ENCODE results near the gene PACS1. TPM values are rescaled to one million over a fixed set of nuclear protein-coding genes. Genes with fewer than 3 reads are reported as not detected.
"Not testable (repeated sequence)": the region's sequence is repeated elsewhere in the genome, so short reads cannot be mapped to it uniquely, and the experiment has no call there.

The PACS1 gene
- total RNA-seq, 1 donor from 2014 or later: 13.6 TPM

DNA sequence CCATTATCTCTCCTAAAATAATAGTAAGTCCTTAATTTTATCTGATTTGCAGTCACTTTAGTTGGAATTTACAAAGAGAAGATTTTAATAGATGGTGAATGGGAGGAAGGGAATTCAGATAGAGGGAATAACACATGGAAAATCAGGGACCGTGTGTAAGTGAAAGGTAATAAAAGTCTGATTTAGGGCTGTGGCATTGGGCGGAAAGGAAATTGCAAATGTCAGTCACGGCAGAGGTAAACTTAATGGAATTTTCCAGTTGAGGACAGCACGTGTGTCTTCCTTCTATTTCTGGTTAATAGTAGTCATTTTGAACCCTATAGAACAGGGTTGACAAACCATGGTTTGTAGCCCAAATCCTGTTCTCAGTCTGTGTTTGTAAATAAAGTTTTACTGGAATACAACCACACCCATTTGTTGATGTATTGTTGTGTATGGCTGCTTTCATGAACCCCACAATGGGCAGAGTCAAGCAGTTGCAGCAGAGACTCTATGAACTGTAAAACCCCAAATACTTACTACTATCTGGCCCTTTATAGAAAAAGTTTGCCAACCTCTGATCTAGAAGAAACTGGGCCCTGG is 34.1 kb downstream of the PACS1 start:
- Histone ChIP-seq H3K9me3 (ENCODE audit: control insufficient read depth in 3 of 3, low read length in 3 of 3) (no peaks in the 10 kb centered on the region), H3K27ac (ENCODE audit: low read depth, low read length) (no peak overlapping the region), H3K4me1 (ENCODE audit: control insufficient read depth in 3 of 3, insufficient read depth in 3 of 3, low read length in 3 of 3) (peaks cover 0 to 5% (median 3%) of the 10 kb centered on the region in 3 donors), H3K9ac (ENCODE audit: low read depth in 1 of 3, low read length in 3 of 3) (no peak overlapping the region), H3K36me3 (ENCODE audit: control insufficient read depth in 3 of 3, insufficient read depth in 3 of 3, low read length in 3 of 3) (no peaks in the 10 kb centered on the region), H3K4me3 (ENCODE audit: low read length in 3 of 3) (no peak overlapping the region), H3K27me3 (ENCODE audit: control insufficient read depth in 3 of 3, insufficient read depth in 3 of 3, low read length in 3 of 3) (no peaks in the 10 kb centered on the region)

- Histone ChIP-seq H3K27ac (ENCODE audit: low read depth, low read length) (no peak overlapping the region), H3K4me1 (ENCODE audit: control insufficient read depth in 3 of 3, insufficient read depth in 3 of 3, low read length in 3 of 3) (peaks cover 0 to 3% (median 2%) of the 10 kb centered on the region in 3 donors), H3K36me3 (ENCODE audit: control insufficient read depth in 3 of 3, insufficient read depth in 3 of 3, low read length in 3 of 3) (no peaks in the 10 kb centered on the region), H3K9me3 (ENCODE audit: control insufficient read depth in 3 of 3, low read length in 3 of 3) (no peaks in the 10 kb centered on the region), H3K4me3 (ENCODE audit: low read length in 3 of 3) (no peak overlapping the region), H3K9ac (ENCODE audit: low read depth in 1 of 3, low read length in 3 of 3) (no peak overlapping the region), H3K27me3 (ENCODE audit: control insufficient read depth in 3 of 3, insufficient read depth in 3 of 3, low read length in 3 of 3) (no peaks in the 10 kb centered on the region)
Measured at GRCh38 chr11:66106786-66107599, 36.9 kb downstream of the PACS1 start.

GRCh38 chr11:66107600-66108510 is 37.8 kb downstream of the PACS1 start:
- Histone ChIP-seq H3K27me3 (ENCODE audit: control insufficient read depth in 3 of 3, insufficient read depth in 3 of 3, low read length in 3 of 3) (no peaks in the 10 kb centered on the region), H3K4me1 (ENCODE audit: control insufficient read depth in 3 of 3, insufficient read depth in 3 of 3, low read length in 3 of 3) (peaks cover 0 to 11% (median 3%) of the 10 kb centered on the region in 3 donors), H3K9me3 (ENCODE audit: control insufficient read depth in 3 of 3, low read length in 3 of 3) (no peaks in the 10 kb centered on the region), H3K9ac (ENCODE audit: low read depth in 1 of 3, low read length in 3 of 3) (no peak overlapping the region), H3K27ac (ENCODE audit: low read depth, low read length) (no peak overlapping the region), H3K36me3 (ENCODE audit: control insufficient read depth in 3 of 3, insufficient read depth in 3 of 3, low read length in 3 of 3) (no peaks in the 10 kb centered on the region), H3K4me3 (ENCODE audit: low read length in 3 of 3) (no peak overlapping the region)

DNA sequence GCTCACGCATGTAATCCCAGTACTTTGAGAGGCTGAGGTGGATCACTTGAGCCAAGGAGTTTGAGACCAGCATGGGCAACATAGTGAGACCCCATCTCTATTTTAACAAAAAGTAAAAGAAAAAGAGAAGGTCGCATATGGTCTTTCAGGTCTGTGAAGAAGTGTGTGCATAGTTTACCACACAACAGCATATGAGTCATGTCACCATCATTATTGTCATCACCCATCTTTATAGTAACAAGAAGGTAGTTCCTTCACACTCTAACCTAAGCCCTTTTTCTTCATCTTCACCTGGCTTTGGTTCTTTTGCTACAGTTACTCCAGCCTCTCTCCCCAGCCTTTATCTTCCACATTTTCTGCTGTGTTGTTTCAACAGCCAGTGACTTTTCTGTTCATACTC is 39.2 kb downstream of the PACS1 start:
- Histone ChIP-seq H3K9me3 (ENCODE audit: control insufficient read depth in 3 of 3, low read length in 3 of 3) (no peaks in the 10 kb centered on the region), H3K4me1 (ENCODE audit: control insufficient read depth in 3 of 3, insufficient read depth in 3 of 3, low read length in 3 of 3) (peaks cover 0 to 13% (median 3%) of the 10 kb centered on the region in 3 donors), H3K36me3 (ENCODE audit: control insufficient read depth in 3 of 3, insufficient read depth in 3 of 3, low read length in 3 of 3) (no peaks in the 10 kb centered on the region), H3K27me3 (ENCODE audit: control insufficient read depth in 3 of 3, insufficient read depth in 3 of 3, low read length in 3 of 3) (no peaks in the 10 kb centered on the region), H3K9ac (ENCODE audit: low read depth in 1 of 3, low read length in 3 of 3) (no peak overlapping the region), H3K4me3 (ENCODE audit: low read length in 3 of 3) (no peak overlapping the region), H3K27ac (ENCODE audit: low read depth, low read length) (no peak overlapping the region)

GRCh38 chr11:66111158-66111557 is 41.1 kb downstream of the PACS1 start:
- Histone ChIP-seq H3K9ac (ENCODE audit: low read depth in 1 of 3, low read length in 3 of 3) (no peak overlapping the region), H3K9me3 (ENCODE audit: control insufficient read depth in 3 of 3, low read length in 3 of 3) (no peaks in the 10 kb centered on the region), H3K4me3 (ENCODE audit: low read length in 3 of 3) (no peak overlapping the region), H3K36me3 (ENCODE audit: control insufficient read depth in 3 of 3, insufficient read depth in 3 of 3, low read length in 3 of 3) (no peaks in the 10 kb centered on the region), H3K27me3 (ENCODE audit: control insufficient read depth in 3 of 3, insufficient read depth in 3 of 3, low read length in 3 of 3) (no peaks in the 10 kb centered on the region), H3K4me1 (ENCODE audit: control insufficient read depth in 3 of 3, insufficient read depth in 3 of 3, low read length in 3 of 3) (peaks cover 2 to 13% (median 3%) of the 10 kb centered on the region in 3 donors), H3K27ac (ENCODE audit: low read depth, low read length) (no peak overlapping the region)

- peaks cover 2 to 13% (median 3%) of the 10 kb centered on the region in 3 donors for H3K4me1 ChIP-seq (ENCODE audit: control insufficient read depth in 3 of 3, insufficient read depth in 3 of 3, low read length in 3 of 3)
- no peaks in the 10 kb centered on the region for H3K36me3 ChIP-seq (ENCODE audit: control insufficient read depth in 3 of 3, insufficient read depth in 3 of 3, low read length in 3 of 3)
- H3K9ac ChIP-seq (ENCODE audit: low read depth in 1 of 3, low read length in 3 of 3): no peak overlapping the region
- no peaks in the 10 kb centered on the region for H3K27me3 ChIP-seq (ENCODE audit: control insufficient read depth in 3 of 3, insufficient read depth in 3 of 3, low read length in 3 of 3)
- H3K27ac ChIP-seq (ENCODE audit: low read depth, low read length): no peak overlapping the region
- H3K9me3 ChIP-seq (ENCODE audit: control insufficient read depth in 3 of 3, low read length in 3 of 3): no peaks in the 10 kb centered on the region
- no peak overlapping the region for H3K4me3 ChIP-seq (ENCODE audit: low read length in 3 of 3)
Measured at GRCh38 chr11:66112041-66112491, 42.0 kb downstream of the PACS1 start.

DNA sequence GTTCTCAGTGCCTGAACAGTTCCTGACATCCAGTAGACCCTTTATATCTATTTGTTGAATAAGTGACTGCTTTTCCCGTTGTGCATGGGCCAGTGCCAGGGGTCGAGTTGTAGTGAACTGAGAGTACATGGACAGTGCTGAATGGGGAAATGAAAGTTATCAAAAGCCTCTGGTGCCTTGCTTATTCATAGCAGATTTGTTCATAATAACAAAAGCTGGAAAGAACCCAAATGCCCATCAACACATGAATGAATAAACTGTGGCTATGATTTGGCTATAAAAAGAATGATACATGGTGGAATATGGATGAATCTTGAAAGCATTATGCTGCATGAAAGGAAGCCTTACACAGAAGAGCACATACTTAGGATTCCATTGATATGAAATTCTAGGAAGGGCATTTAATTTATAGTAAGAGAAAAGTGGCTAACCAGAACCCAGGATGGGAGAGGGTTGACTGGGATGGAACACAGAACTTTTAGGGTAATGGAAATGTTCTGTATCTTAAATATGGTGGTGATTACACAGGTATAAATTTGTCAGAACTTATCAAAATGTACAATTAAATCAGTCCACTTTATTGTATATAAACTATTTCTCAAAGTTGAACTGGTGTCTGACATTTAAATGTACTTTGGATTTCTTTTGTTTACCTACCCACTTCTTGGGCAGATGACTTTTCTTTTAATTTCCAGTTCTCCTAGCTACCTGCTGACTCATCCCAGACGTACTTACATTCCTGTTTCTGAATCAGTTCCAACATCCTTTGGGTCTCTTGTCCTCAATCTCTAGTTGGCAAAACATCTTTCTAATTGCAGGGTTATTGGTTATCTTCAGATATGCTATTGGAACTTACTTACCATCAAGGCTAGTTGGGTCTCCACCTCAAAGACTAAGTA is 42.8 kb downstream of the PACS1 start:
- Histone ChIP-seq H3K27ac (ENCODE audit: low read depth, low read length) (no peak overlapping the region), H3K4me3 (ENCODE audit: low read length in 3 of 3) (no peak overlapping the region), H3K36me3 (ENCODE audit: control insufficient read depth in 3 of 3, insufficient read depth in 3 of 3, low read length in 3 of 3) (no peaks in the 10 kb centered on the region), H3K9ac (ENCODE audit: low read depth in 1 of 3, low read length in 3 of 3) (no peak overlapping the region), H3K27me3 (ENCODE audit: control insufficient read depth in 3 of 3, insufficient read depth in 3 of 3, low read length in 3 of 3) (no peaks in the 10 kb centered on the region), H3K9me3 (ENCODE audit: control insufficient read depth in 3 of 3, low read length in 3 of 3) (no peaks in the 10 kb centered on the region), H3K4me1 (ENCODE audit: control insufficient read depth in 3 of 3, insufficient read depth in 3 of 3, low read length in 3 of 3) (peaks cover 2 to 13% (median 3%) of the 10 kb centered on the region in 3 donors)

DNA sequence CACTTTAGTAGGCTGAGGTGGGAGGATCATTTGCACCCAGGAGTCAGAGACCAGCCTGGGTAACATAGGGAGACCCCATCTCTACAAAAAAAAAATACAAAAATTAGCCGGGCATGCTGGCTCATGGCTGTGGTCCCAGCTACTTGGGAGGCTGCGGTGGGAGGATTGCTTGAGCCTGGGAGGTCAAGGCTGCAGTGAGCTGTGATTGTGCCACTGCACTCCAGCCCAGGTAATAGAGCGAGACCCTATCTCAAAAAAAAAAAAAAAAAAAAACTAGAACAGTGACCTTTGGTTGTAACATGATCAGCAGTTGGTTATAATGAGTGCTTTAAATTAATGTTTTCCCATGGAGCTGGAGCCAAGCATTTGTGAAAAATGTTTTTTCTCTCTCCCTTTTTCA is 44.9 kb downstream of the PACS1 start:
- peaks cover 3 to 13% (median 5%) of the 10 kb centered on the region in 3 donors for H3K4me1 ChIP-seq (ENCODE audit: control insufficient read depth in 3 of 3, insufficient read depth in 3 of 3, low read length in 3 of 3)
- H3K36me3 ChIP-seq (ENCODE audit: control insufficient read depth in 3 of 3, insufficient read depth in 3 of 3, low read length in 3 of 3); H3K9ac ChIP-seq (ENCODE audit: low read depth in 1 of 3, low read length in 3 of 3); H3K9me3 ChIP-seq (ENCODE audit: control insufficient read depth in 3 of 3, low read length in 3 of 3); H3K27ac ChIP-seq (ENCODE audit: low read depth, low read length); H3K27me3 ChIP-seq (ENCODE audit: control insufficient read depth in 3 of 3, insufficient read depth in 3 of 3, low read length in 3 of 3); H3K4me3 ChIP-seq (ENCODE audit: low read length in 3 of 3): not testable (repeated sequence)

GRCh38 chr11:66115638-66116301 is 45.7 kb downstream of the PACS1 start:
- Histone ChIP-seq H3K36me3 (ENCODE audit: control insufficient read depth in 3 of 3, insufficient read depth in 3 of 3, low read length in 3 of 3) (no peaks in the 10 kb centered on the region), H3K4me3 (ENCODE audit: low read length in 3 of 3) (no peak overlapping the region), H3K4me1 (ENCODE audit: control insufficient read depth in 3 of 3, insufficient read depth in 3 of 3, low read length in 3 of 3) (peaks cover 3 to 13% (median 5%) of the 10 kb centered on the region in 3 donors), H3K9me3 (ENCODE audit: control insufficient read depth in 3 of 3, low read length in 3 of 3) (no peaks in the 10 kb centered on the region), H3K27ac (ENCODE audit: low read depth, low read length) (no peak overlapping the region), H3K27me3 (ENCODE audit: control insufficient read depth in 3 of 3, insufficient read depth in 3 of 3, low read length in 3 of 3) (no peaks in the 10 kb centered on the region), H3K9ac (ENCODE audit: low read depth in 1 of 3, low read length in 3 of 3) (no peak overlapping the region)
